Testis (tissue), 3 donors: ENCODE data around the gene TINAG. TPM values are rescaled to one million over a fixed set of nuclear protein-coding genes. Genes with fewer than 3 reads are reported as not detected.

ENCODE experiments used
- DNase-seq: peaks from one replicate; pipeline ENCODE4 v3.0.0-alpha.2; 2019
- H3K27ac ChIP-seq, 2 donors: fragments of 200-600 bp; sonication (generic); one replicate each; pipeline ENCODE4 v1.5.1; 2019
- H3K27me3 ChIP-seq: fragments of 200-600 bp; sonication (generic); one replicate; pipeline ENCODE4 v1.5.1; 2019
- H3K36me3 ChIP-seq: fragments of 200-600 bp; sonication (generic); one replicate; pipeline ENCODE4 v1.5.1; 2017; ENCODE audit warnings: low read depth; ENCODE audit errors: missing control alignments
- H3K4me1 ChIP-seq: fragments of 200-600 bp; sonication (generic); one replicate; pipeline ENCODE4 v1.5.1; 2019
- H3K4me3 ChIP-seq, 2 donors: fragments of 200-600 bp; sonication (generic); one replicate each; pipeline ENCODE4 v1.5.1; 2017 to 2019
- H3K9me3 ChIP-seq: fragments of 200-600 bp; sonication (generic); one replicate; pipeline ENCODE4 v1.5.1; 2017
- CTCF ChIP-seq, 3 experiments: fragments of 450-650 bp in 2 of 3; fragments of 200-600 bp in 1 of 3; sonication (generic) in 1 of 3; IDR thresholded peaks; one replicate each; pipeline ENCODE4 v1.5.1; 2016 to 2019; ENCODE audit warnings: antibody characterized with exemption in 3 of 3, mild to moderate bottlenecking in 2 of 3, moderate library complexity in 1 of 3
- POLR2A ChIP-seq: fragments of 450-650 bp; IDR thresholded peaks from one replicate; pipeline ENCODE4 v1.6.1; 2017; ENCODE audit warnings: antibody characterized with exemption, mild to moderate bottlenecking, moderate library complexity
- WGBS, 2 donors: methylation state at CpG; one replicate each; pipeline ENCODE4 v1.1.5; 2018; 5-methylcytosine and 5-hydroxymethylcytosine counted together
- intact Hi-C: fragments of 100-400 bp; cut with DNase I; formaldehyde crosslinking; loops from one replicate; pipeline ENCODE4 v1.15.1; 2023; ENCODE audit warnings: low total_unique reads
- polyA plus RNA-seq: library from polyadenylated mRNA; stranded (reverse); fragments of 350-450 nt; fragmentation: Illumina TruSeq; extraction: RNeasy Lipid Tissue Mini Kit (QIAGEN cat#74804); gene quantifications from one replicate; pipeline ENCODE4 v1.2.3, GENCODE V29; 2014; ENCODE audit warnings: low read depth, low replicate concordance; ENCODE audit not compliant: insufficient read depth
- total RNA-seq, 2 donors: library from RNA; depleted of rRNA; stranded (reverse); fragments of >200 nt; gene quantifications; one replicate each; pipeline ENCODE4 v1.2.3, GENCODE V29; 2016

Gene TINAG
- total and polyA plus RNA-seq, 3 donors from 2014 or later: not detected

GRCh38 chr6:54427396-54427937 is 119.2 kb downstream of the TINAG start:
- 71 to 81% methylated on average over 1 of the region's 1 CpG for WGBS, 2 donors
- no peak for DNase-seq
- H3K27ac ChIP-seq: no peak overlapping the region
- H3K27me3 ChIP-seq: no peaks in the 10 kb centered on the region
- no peaks in the 10 kb centered on the region for H3K4me1 ChIP-seq
- TF ChIP-seq CTCF (IDR thresholded peaks at IDR 0.05) (no peak), POLR2A (no peak)
- intact Hi-C loops: no loop called here
- H3K9me3 ChIP-seq: no peaks in the 10 kb centered on the region
- no peaks in the 10 kb centered on the region for H3K36me3 ChIP-seq
- no peak overlapping the region for H3K4me3 ChIP-seq

GRCh38 chr6:54428431-54428830 is 120.2 kb downstream of the TINAG start:
- Histone ChIP-seq H3K27me3 (no peaks in the 10 kb centered on the region), H3K27ac (no peak overlapping the region), H3K9me3 (no peaks in the 10 kb centered on the region), H3K4me1 (no peaks in the 10 kb centered on the region), H3K4me3 (no peak overlapping the region), H3K36me3 (no peaks in the 10 kb centered on the region)
- 87 to 90% methylated on average over 1 of the region's 1 CpG for WGBS, 2 donors
- TF ChIP-seq CTCF (IDR thresholded peaks at IDR 0.05) (no peak), POLR2A (no peak)
- DNase-seq: no peak
- intact Hi-C loops: no loop called here

- Histone ChIP-seq H3K27me3 (no peaks in the 10 kb centered on the region), H3K36me3 (no peaks in the 10 kb centered on the region), H3K27ac (no peak overlapping the region), H3K4me1 (no peaks in the 10 kb centered on the region), H3K9me3 (no peaks in the 10 kb centered on the region), H3K4me3 (no peak overlapping the region)
- WGBS, 2 donors: 42 to 60% methylated on average over 2 of the region's 2 CpGs
- no peak for TF ChIP-seq CTCF (IDR thresholded peaks at IDR 0.05)
- TF ChIP-seq POLR2A: no peak
- intact Hi-C loops: no loop called here
- DNase-seq: no peak
Observed at GRCh38 chr6:54431466-54431865, 123.2 kb downstream of the TINAG start.

Other genes starting within 250 kb of the TINAG start
- gene MLIP, start 197.0 kb upstream of the TINAG start, total RNA-seq: under 1 TPM; 0.43 to 0.63 TPM
- 1.6 TPM for gene MLIP, start 197.0 kb upstream of the TINAG start, polyA plus RNA-seq